ENCODE results near the gene MEF2B.

GRCh38 chr19:19169236-19170052 lies 619 bp downstream of the MEF2B start:
- TF ChIP-seq CTCF (IDR thresholded peaks at IDR 0.05; ENCODE audit: low read length) = no peak
- TF ChIP-seq EZH2 (IDR thresholded peaks at IDR 0.05; ENCODE audit: borderline replicate concordance, low read length) = no peak

Data from OCI-LY1 (cell line).